Measurements from ENCODE around the gene CHGA.

CHGA gene

DNA sequence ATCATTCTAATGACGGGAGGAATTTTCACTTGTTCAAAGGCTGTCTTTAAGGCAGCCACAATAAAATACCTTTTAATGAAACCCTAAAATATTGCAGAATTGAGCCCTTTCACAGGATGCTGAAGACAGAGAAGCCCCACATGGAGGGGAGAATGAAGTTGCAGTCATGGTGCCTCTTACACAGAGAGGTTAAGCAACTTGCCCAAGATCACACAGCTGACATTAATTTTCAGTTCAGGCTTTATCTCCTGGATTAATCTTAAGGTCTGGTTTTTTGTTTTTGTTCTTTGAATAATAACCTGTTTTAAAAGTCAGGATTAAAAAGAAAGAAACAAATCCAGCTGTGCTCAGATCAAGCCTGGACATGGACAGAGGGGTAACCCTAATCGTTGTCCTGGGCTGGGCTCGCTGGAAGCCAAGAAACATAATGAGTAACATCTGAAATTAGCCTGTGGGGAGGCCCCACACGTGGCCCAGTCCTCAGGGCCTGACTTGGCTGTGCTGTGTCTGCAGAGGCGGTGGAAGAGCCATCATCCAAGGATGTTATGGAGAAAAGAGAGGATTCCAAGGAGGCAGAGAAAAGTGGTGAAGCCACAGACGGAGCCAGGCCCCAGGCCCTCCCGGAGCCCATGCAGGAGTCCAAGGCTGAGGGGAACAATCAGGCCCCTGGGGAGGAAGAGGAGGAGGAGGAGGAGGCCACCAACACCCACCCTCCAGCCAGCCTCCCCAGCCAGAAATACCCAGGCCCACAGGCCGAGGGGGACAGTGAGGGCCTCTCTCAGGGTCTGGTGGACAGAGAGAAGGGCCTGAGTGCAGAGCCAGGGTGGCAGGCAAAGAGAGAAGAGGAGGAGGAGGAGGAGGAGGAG is 8.0 kb downstream of the CHGA start:
- TF ChIP-seq, protein P1, sequence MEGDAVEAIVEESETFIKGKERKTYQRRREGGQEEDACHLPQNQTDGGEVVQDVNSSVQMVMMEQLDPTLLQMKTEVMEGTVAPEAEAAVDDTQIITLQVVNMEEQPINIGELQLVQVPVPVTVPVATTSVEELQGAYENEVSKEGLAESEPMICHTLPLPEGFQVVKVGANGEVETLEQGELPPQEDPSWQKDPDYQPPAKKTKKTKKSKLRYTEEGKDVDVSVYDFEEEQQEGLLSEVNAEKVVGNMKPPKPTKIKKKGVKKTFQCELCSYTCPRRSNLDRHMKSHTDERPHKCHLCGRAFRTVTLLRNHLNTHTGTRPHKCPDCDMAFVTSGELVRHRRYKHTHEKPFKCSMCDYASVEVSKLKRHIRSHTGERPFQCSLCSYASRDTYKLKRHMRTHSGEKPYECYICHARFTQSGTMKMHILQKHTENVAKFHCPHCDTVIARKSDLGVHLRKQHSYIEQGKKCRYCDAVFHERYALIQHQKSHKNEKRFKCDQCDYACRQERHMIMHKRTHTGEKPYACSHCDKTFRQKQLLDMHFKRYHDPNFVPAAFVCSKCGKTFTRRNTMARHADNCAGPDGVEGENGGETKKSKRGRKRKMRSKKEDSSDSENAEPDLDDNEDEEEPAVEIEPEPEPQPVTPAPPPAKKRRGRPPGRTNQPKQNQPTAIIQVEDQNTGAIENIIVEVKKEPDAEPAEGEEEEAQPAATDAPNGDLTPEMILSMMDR (conservative IDR thresholded peaks at IDR 0.05; ENCODE audit: low read length), result no peak
- H3K4me3 ChIP-seq (ENCODE audit: low read length), result no peak overlapping the region
- peak; percentile 42 for DNase-seq (ENCODE audit: low read depth)

DNA sequence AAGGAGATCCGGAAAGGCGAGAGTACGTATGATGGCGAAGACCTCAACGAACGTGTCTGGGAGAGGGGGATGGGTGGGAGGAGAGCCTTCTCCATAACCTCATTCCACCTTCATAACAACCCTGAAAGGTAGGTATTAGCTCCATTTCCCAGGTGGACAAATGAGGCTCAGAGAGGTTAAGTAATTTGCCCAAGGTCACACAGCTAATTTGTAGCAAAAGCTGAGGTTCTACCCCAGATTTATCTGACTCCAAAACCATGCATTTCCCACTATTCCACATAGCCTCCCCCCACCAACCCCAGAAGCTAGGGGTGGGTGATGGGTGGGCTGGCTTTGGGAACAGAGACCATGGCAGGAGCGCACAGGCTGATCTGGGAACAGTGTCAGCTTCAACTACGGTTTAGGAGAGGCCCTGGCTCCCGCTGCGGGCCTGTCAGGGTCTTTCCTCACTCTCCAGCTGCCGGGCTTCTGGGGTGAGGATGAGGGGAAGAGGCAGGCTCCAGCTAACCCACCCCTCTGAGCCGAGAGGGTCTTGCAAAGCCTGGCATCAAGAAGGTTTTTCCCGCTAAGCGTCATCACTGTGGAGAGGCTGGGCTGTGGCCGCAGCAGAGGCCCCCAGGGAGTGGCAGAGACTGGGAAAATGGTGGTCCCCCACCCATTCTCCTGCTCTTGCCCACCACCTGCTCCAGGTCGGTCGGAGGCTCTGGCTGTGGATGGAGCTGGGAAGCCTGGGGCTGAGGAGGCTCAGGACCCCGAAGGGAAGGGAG is 8.9 kb downstream of the CHGA start:
- TF ChIP-seq, protein P1 (conservative IDR thresholded peaks at IDR 0.05; ENCODE audit: low read length), result no peak
- DNase-seq (ENCODE audit: low read depth), result no peak
- no peak overlapping the region for H3K4me3 ChIP-seq (ENCODE audit: low read length)

DNA sequence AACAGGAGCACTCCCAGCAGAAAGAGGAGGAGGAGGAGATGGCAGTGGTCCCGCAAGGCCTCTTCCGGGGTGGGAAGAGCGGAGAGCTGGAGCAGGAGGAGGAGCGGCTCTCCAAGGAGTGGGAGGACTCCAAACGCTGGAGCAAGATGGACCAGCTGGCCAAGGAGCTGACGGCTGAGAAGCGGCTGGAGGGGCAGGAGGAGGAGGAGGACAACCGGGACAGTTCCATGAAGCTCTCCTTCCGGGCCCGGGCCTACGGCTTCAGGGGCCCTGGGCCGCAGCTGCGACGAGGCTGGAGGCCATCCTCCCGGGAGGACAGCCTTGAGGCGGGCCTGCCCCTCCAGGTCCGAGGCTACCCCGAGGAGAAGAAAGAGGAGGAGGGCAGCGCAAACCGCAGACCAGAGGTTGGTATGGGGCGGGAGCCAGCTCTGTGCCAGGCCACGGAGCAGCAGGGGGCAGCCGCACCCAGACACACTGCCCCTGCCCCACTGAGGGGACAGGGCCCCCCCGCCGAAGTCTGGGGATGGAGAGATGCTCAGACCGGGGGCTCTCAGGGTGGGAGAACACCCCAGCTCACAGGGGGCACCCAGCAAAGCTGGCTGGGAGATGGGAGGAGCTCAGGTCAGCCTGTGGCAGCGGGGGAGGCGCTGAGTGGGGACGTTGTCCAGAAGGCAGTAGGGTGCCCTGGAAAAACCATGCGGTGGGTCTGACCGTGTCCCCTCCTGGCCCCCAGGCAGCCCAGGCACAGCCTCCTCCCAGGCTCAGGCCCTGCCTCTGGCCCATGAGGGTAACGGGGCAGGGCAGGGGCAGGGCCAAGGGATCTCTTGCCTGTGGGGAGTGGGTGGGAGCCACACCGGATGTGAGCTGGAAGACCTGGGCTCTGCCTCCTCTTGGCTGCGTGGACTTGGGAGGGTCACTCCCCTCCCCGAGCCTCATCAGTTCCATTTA is 9.8 kb downstream of the CHGA start:
- TF ChIP-seq, protein P1 (conservative IDR thresholded peaks at IDR 0.05; ENCODE audit: low read length), result no peak
- DNase-seq (ENCODE audit: low read depth), result no peak
- no peak overlapping the region for H3K4me3 ChIP-seq (ENCODE audit: low read length)

DNA sequence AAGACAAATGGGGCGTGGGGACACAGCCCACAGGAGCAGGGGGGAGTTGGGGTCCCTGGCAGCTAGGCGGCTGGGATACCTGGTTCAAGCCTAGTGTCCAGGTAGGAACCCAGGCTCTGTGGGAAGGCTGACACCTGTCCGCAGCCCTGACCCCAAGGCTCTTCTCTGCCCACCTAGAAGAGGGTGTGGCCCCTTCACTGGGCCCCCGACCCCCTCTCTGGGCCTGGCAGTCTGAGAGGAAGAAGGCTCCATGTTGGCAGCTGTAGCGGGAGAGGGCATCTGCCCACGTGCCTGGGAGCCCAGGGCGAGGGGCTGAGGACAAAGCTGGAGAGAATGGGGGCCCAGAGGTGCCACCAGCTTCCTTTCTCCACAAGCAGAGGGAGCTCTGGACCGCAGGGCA is 10.5 kb downstream of the CHGA start:
- TF ChIP-seq, protein P1 (conservative IDR thresholded peaks at IDR 0.05; ENCODE audit: low read length), result no peak
- no peak for DNase-seq (ENCODE audit: low read depth)
- no peak overlapping the region for H3K4me3 ChIP-seq (ENCODE audit: low read length)

DNA sequence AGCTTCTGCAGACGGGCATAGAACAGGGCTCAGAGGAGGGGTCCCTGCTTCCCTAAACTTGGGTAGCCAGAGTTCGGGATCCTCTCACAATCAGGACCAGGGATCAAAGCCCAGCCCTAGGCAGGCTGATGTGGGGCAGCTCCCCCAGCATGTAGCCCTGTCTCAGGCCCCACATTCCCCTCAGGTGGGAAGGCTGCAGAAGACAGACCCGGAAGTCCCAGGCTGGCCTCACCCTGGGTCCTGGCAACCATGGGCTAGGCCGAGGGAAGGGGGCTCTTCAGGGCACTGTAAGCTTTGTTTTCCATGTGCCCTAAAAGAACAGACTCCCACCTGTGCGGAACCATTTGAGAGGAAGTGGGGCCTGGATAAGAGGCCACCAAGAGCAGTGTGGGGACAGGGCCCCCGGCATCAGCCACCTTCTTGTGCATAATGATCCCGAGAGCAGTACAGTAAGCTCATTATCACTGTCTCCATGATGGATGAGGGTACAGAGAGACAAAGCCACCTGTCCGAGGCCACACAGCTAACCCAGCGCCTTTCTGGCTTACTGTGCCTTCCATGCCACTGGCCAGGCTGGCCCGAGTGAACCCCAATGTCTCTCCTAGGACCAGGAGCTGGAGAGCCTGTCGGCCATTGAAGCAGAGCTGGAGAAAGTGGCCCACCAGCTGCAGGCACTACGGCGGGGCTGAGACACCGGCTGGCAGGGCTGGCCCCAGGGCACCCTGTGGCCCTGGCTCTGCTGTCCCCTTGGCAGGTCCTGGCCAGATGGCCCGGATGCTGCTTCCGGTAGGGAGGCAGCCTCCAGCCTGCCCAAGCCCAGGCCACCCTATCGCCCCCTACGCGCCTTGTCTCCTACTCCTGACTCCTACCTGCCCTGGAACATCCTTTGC is 11.5 kb downstream of the CHGA start:
- TF ChIP-seq, protein P1 (conservative IDR thresholded peaks at IDR 0.05; ENCODE audit: low read length), result no peak
- no peak overlapping the region for H3K4me3 ChIP-seq (ENCODE audit: low read length)
- no peak for DNase-seq (ENCODE audit: low read depth)

- no peak overlapping the region for H3K4me3 ChIP-seq (ENCODE audit: low read length)
- DNase-seq (ENCODE audit: low read depth), result no peak
- TF ChIP-seq, protein P1 (conservative IDR thresholded peaks at IDR 0.05; ENCODE audit: low read length), result no peak
Measured at GRCh38 chr14:92935446-92935845, 12.5 kb downstream of the CHGA start.

All from AG10803 (cell line).